ENCODE measurements around the gene GAMT.

- TF ChIP-seq CTCF (conservative IDR thresholded peaks at IDR 0.05), result no peak
- no peak for TF ChIP-seq EZH2 (IDR thresholded peaks at IDR 0.05; ENCODE audit: low read depth)
Observed at GRCh38 chr19:1425902-1426301, 24.6 kb upstream of the GAMT start.

Data from PC-9 (cell line).